Hematopoietic multipotent progenitor cell treated with erythropoietin and hydrocortisone succinate and interleukin-3 and kit ligand, for 17 days (in vitro differentiated cells): ENCODE data around the gene AFF1.

Source experiments
- DNase-seq: peaks from one replicate; pipeline ENCODE4 v3.0.0-alpha.2; 2015; ENCODE audit warnings: low spot score

AFF1 gene

GRCh38 chr4:87152310-87153041, 217.7 kb downstream of the AFF1 start:
- no peak for DNase-seq

- no peak for DNase-seq
These were observed 218.5 kb downstream of the AFF1 start for GRCh38 chr4:87153078-87153870.

DNA sequence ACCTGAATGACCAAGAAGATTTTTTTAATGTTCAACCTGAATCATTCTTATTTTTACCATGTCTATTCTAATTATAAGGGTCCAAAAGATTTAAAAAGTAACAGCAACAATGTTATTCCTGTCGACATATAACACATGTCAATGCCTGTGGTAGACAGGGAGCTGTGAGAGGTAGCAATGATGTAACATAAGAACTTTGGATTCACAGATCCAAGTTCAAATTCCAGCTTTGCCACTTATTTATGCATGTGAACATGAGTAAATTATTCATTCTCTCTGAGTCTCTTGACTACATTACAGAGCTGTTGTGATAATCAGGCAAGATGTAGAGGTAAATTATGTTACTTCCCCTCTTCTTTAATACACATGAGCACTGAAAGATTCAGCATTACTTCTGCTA, 231.1 kb downstream of the AFF1 start:
- DNase-seq: no peak

DNA sequence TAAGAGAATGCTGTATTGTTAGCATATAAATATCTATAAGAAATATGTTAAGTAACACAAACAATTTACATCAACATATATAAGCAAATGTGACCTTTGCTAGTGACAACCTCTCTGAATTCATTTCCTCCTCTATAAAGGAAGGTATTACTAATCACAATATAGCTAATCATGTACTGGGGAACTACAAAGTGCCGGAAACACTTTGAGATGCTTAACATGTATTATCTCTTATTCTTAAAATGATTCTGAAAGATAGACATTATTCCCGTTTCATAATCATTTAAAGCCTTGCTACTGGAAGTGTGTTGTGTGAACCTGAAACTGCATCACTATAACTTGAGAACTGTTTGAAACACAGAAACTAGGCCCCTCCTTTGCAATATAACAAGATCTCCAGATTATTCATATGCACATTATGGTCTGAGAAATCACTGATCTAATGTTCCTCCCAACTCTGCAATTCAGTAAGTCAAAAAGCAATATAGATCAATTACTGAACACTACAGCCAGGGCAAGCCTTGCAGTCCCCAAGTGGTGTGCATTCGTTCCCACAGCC, 231.6 kb downstream of the AFF1 start:
- DNase-seq: no peak

DNA sequence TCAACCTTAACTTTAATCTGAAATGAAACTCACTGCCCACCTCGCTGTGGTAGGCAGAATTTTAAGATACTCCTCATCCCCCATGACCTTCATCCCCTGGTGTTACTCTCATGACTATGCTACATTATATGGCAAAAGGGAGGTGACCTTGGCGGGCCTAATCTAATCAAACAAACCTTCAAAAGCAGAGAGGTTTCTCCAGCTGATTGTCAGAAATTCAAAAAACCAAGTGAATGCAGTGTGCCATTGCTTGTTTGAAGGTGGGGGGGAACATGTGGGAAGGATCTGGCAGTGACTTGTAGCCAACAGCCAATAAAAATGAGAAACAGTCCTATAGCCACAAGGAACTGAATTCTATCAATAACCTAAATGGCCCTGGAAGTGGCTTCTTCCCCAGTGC, 237.1 kb downstream of the AFF1 start:
- DNase-seq: no peak

GRCh38 chr4:87174672-87175071, 239.9 kb downstream of the AFF1 start:
- DNase-seq: no peak

GRCh38 chr4:87179751-87180150, 244.9 kb downstream of the AFF1 start:
- DNase-seq: no peak

- DNase-seq: no peak
These were observed 246.0 kb downstream of the AFF1 start for GRCh38 chr4:87180767-87181166.

- DNase-seq: no peak
These were observed 250.5 kb downstream of the AFF1 start for GRCh38 chr4:87185146-87185870.

DNA sequence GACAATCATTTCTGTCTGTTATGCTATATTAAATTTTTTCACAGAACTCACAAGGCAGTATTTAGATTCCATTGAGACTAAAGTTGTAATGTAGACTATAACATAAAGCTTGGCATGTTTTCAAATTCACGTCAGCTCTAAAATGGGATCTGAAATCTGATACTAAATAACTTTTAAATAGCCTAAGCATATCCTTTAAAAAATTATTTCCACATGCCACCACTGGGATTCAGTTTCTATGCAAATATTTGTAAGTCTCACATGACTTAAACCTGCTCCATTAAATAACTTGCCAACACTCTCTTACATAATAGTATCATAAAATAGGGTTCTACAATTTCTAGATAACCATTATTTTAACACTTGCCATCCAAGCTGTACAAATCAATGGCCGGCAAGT, 253.2 kb downstream of the AFF1 start:
- no peak for DNase-seq

GRCh38 chr4:87188932-87189331, 254.1 kb downstream of the AFF1 start:
- no peak for DNase-seq
